Fibroblast of gingiva (primary cell): Measurements from ENCODE around the gene CXCL8.

Experiments used
- DNase-seq: peaks from one replicate; pipeline ENCODE4 v3.0.0-alpha.2; 2011; ENCODE audit warnings: low read depth

Gene CXCL8

GRCh38 chr4:73718375-73719373 is 21.7 kb upstream of the CXCL8 start:
- DNase-seq, result peak; percentile 86

GRCh38 chr4:73721435-73721834 is 18.9 kb upstream of the CXCL8 start:
- DNase-seq, result peak; percentile 87

- no peak for DNase-seq
Observed at GRCh38 chr4:73721909-73722308, 18.5 kb upstream of the CXCL8 start.

GRCh38 chr4:73723023-73723422 is 17.3 kb upstream of the CXCL8 start:
- DNase-seq, result no peak

GRCh38 chr4:73723928-73724327 is 16.4 kb upstream of the CXCL8 start:
- no peak for DNase-seq

GRCh38 chr4:73725510-73725909 is 14.9 kb upstream of the CXCL8 start:
- no peak for DNase-seq

- DNase-seq, result peak; percentile 81
Observed at GRCh38 chr4:73725985-73726384, 14.4 kb upstream of the CXCL8 start.

- DNase-seq, result no peak
Observed at GRCh38 chr4:73727685-73728084, 12.7 kb upstream of the CXCL8 start.

GRCh38 chr4:73728091-73728741 is 12.2 kb upstream of the CXCL8 start:
- no peak for DNase-seq

GRCh38 chr4:73729534-73730165 is 10.7 kb upstream of the CXCL8 start:
- peak; percentile 91 for DNase-seq

GRCh38 chr4:73730292-73730691 is 10.1 kb upstream of the CXCL8 start:
- DNase-seq, result no peak

- no peak for DNase-seq
Observed at GRCh38 chr4:73730867-73731266, 9.5 kb upstream of the CXCL8 start.

- DNase-seq, result peak; percentile 70
Observed at GRCh38 chr4:73731968-73732610, 8.3 kb upstream of the CXCL8 start.

GRCh38 chr4:73732759-73733431 is 7.5 kb upstream of the CXCL8 start:
- DNase-seq, result no peak

- DNase-seq, result peak; percentile 63
Observed at GRCh38 chr4:73734530-73735001, 5.8 kb upstream of the CXCL8 start.

- peak; percentile 74 for DNase-seq
Observed at GRCh38 chr4:73735231-73735630, 5.1 kb upstream of the CXCL8 start.

GRCh38 chr4:73741031-73741749 is 821 bp downstream of the CXCL8 start:
- DNase-seq, result no peak

GRCh38 chr4:73741750-73742489 is 1.6 kb downstream of the CXCL8 start:
- no peak for DNase-seq

GRCh38 chr4:73742490-73743160 is 2.3 kb downstream of the CXCL8 start:
- no peak for DNase-seq

GRCh38 chr4:73743281-73743680 is 2.9 kb downstream of the CXCL8 start:
- DNase-seq, result no peak
